Measurements from ENCODE around the gene PROZ. TPM values are rescaled to one million over a fixed set of nuclear protein-coding genes. Genes with fewer than 3 reads are reported as not detected.

The PROZ gene
- total RNA-seq, 2 experiments from 2014 or later: not detected

DNA sequence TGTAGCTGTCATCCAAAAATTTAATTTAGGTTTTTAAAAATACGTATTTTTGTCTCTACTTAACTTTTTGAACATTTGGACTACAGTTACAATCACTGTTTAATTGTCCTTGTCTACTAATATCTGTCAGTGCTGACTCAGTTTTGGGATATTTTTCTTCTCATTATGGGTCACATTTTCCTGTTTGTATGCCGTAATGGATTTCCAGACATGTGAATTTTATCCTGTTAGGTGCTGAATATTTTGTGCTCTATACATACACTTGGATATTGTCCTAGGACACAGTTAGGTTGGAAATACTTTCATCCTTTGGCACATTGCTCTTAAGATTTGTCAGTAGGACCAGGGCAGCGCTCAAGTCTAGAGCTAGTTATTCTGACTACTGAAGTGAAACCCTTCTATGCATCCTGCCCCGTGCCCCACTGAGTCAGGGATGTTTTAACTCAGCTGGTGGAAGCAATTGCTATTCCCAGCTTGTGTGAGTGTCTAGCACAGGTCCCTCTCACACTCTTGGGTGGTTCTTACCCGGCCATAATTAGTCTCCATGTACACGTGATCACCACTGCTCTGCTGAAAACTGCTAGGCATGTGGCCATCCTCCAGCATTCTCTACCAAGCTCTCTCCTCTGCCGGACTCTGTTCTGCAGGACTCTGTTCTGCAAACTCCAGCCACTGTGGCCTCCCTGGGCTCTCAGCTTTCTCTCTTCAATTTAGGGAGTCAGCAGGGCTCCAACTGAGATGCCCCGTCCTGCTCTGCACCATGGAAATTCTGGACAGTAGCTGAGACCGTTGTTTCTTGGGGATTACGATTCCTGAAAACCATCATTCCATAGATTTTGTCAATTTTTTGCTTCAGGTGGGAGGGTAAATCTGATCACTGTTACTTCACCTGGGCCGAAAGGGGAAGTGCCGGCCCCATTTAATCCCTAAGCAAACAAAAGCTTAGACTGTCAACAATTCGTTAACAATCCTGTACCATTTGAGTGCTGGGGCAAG is 11.1 kb downstream of the PROZ start:
- H3K4me3 ChIP-seq (ENCODE audit: low read depth, low read length, poor library complexity, severe bottlenecking): no peak overlapping the region
- no peak overlapping the region for H3K4me2 ChIP-seq (ENCODE audit: low read length)
- no peaks in the 10 kb centered on the region for H3K36me3 ChIP-seq (ENCODE audit: insufficient read depth, low read length)
- no peaks in the 10 kb centered on the region for H3K9me3 ChIP-seq (ENCODE audit: low read length)
- POLR2A ChIA-PET: no interaction called here
- BruUV-seq (replicated peaks): no TSS peak
- intact Hi-C loops (cut with micrococcal nuclease; ENCODE audit: unreplicated experiment): no loop called here
- TF ChIP-seq, protein P1, sequence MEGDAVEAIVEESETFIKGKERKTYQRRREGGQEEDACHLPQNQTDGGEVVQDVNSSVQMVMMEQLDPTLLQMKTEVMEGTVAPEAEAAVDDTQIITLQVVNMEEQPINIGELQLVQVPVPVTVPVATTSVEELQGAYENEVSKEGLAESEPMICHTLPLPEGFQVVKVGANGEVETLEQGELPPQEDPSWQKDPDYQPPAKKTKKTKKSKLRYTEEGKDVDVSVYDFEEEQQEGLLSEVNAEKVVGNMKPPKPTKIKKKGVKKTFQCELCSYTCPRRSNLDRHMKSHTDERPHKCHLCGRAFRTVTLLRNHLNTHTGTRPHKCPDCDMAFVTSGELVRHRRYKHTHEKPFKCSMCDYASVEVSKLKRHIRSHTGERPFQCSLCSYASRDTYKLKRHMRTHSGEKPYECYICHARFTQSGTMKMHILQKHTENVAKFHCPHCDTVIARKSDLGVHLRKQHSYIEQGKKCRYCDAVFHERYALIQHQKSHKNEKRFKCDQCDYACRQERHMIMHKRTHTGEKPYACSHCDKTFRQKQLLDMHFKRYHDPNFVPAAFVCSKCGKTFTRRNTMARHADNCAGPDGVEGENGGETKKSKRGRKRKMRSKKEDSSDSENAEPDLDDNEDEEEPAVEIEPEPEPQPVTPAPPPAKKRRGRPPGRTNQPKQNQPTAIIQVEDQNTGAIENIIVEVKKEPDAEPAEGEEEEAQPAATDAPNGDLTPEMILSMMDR (conservative IDR thresholded peaks at IDR 0.05; ENCODE audit: low read length): no peak
- no peak for TF ChIP-seq EZH2phosphoT487 (IDR thresholded peaks at IDR 0.05; ENCODE audit: borderline replicate concordance, low read depth, low read length)
- no peak overlapping the region for H2AFZ ChIP-seq (ENCODE audit: low read length)
- H3K79me2 ChIP-seq (ENCODE audit: insufficient read depth, low read depth, low read length): no peaks in the 10 kb centered on the region
- H3K27ac ChIP-seq (ENCODE audit: low read depth, low read length, poor library complexity, severe bottlenecking): no peak overlapping the region
- no peaks in the 10 kb centered on the region for H4K20me1 ChIP-seq (ENCODE audit: insufficient read depth, low read length)
- CTCF ChIA-PET (ENCODE audit: unreplicated experiment): no interaction called here
- no peak for DNase-seq (ENCODE audit: low spot score)
- no peaks in the 10 kb centered on the region for H3K9me2 ChIP-seq (ENCODE audit: insufficient read depth, low read length)
- H3K4me1 ChIP-seq (ENCODE audit: insufficient read depth, low read length, poor library complexity, severe bottlenecking): no peaks in the 10 kb centered on the region

DNA sequence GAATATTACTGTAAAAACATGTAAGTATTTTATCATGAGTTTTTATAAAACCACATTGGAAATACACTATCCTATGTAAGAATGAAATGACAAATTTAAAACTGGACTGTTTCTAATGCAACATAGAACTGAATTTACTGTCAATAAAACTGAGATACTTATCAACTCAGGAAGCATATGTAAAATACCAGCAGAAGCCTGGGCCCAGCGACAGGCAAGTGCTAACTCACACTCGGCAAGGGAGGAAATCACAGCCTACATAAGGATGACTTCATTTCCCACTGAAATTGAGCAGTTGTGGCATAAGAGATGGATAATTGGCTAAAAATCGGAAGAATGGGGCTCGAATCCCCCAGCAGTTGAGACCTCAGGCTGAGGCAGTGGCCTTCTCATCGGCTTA is 12.1 kb downstream of the PROZ start:
- intact Hi-C loops (cut with micrococcal nuclease; ENCODE audit: unreplicated experiment): no loop called here
- H3K4me2 ChIP-seq (ENCODE audit: low read length): no peak overlapping the region
- DNase-seq (ENCODE audit: low spot score): no peak
- H3K4me3 ChIP-seq (ENCODE audit: low read depth, low read length, poor library complexity, severe bottlenecking): no peak overlapping the region
- POLR2A ChIA-PET: no interaction called here
- H3K4me1 ChIP-seq (ENCODE audit: insufficient read depth, low read length, poor library complexity, severe bottlenecking): no peaks in the 10 kb centered on the region
- H2AFZ ChIP-seq (ENCODE audit: low read length): no peak overlapping the region
- H3K9me2 ChIP-seq (ENCODE audit: insufficient read depth, low read length): no peaks in the 10 kb centered on the region
- H4K20me1 ChIP-seq (ENCODE audit: insufficient read depth, low read length): no peaks in the 10 kb centered on the region
- no TSS peak for BruUV-seq (replicated peaks)
- 0 out of 2 replicates have a peak, but pooled peaks cover 7% of the 10 kb centered on the region for H3K36me3 ChIP-seq (ENCODE audit: insufficient read depth, low read length)
- no peaks in the 10 kb centered on the region for H3K9me3 ChIP-seq (ENCODE audit: low read length)
- CTCF ChIA-PET (ENCODE audit: unreplicated experiment): no interaction called here
- H3K79me2 ChIP-seq (ENCODE audit: insufficient read depth, low read depth, low read length): no peaks in the 10 kb centered on the region
- no peak overlapping the region for H3K27ac ChIP-seq (ENCODE audit: low read depth, low read length, poor library complexity, severe bottlenecking)
- no peak for TF ChIP-seq EZH2phosphoT487 (IDR thresholded peaks at IDR 0.05; ENCODE audit: borderline replicate concordance, low read depth, low read length)
- TF ChIP-seq, protein P1 (conservative IDR thresholded peaks at IDR 0.05; ENCODE audit: low read length): no peak
